ENCODE measurements around the gene TNNI3. TPM values are rescaled to one million over a fixed set of nuclear protein-coding genes. Genes with fewer than 3 reads are reported as not detected.

The TNNI3 gene
- total and polyA plus RNA-seq, 9 of the 15 experiments (the other 6 are each of a cell fraction or from before 2014, with no cell fraction given), result 4.7 to 158 (median 42.0) TPM

- TF ChIP-seq HMGN3 (IDR thresholded peaks at IDR 0.05; ENCODE audit: borderline replicate concordance, extremely low read depth, insufficient read length, low read depth, low read length), result peak; percentile 30
- TF ChIP-seq MAX (CRISPR knock-in tag; IDR thresholded peaks at IDR 0.05), result peak; percentile 48; the same call in 1 of the 2 replicates
- TF ChIP-seq SP1 (CRISPR knock-in tag; IDR thresholded peaks at IDR 0.05), result 0 out of 2 replicates have a peak, but pooled peaks have one; percentile 38
- no peak for TF ChIP-seq MEF2D (tag; conservative IDR thresholded peaks at IDR 0.05; ENCODE audit: low read depth)
- no peak for TF ChIP-seq SRSF1 (IDR thresholded peaks at IDR 0.05; ENCODE audit: low read depth, low read length)
- peak; percentile 82 for TF ChIP-seq TAL1 (IDR thresholded peaks at IDR 0.05)
- peak; percentile 96 for TF ChIP-seq TFAP4 (CRISPR knock-in tag; IDR thresholded peaks at IDR 0.05; ENCODE audit: borderline replicate concordance)
- TF ChIP-seq ZNF444 (CRISPR knock-in tag; IDR thresholded peaks at IDR 0.05), result no peak
- TF ChIP-seq MITF (IDR thresholded peaks at IDR 0.05), result no peak
- peak; percentile 72 for TF ChIP-seq KDM5B (IDR thresholded peaks at IDR 0.05; ENCODE audit: insufficient replicate concordance, low read depth, low read length)
- TF ChIP-seq CTCFL (IDR thresholded peaks at IDR 0.05; ENCODE audit: borderline replicate concordance, insufficient read depth, low read depth, low read length, poor library complexity, severe bottlenecking), result no peak
- peak; percentile 45; the same call in 1 of the 2 replicates for TF ChIP-seq PHF8 (IDR thresholded peaks at IDR 0.05; ENCODE audit: borderline replicate concordance, low read length)
- no peak for TF ChIP-seq ZNF253 (CRISPR knock-in tag; conservative IDR thresholded peaks at IDR 0.05)
- peak; percentile 26 for TF ChIP-seq FOS (IDR thresholded peaks at IDR 0.05; ENCODE audit: extremely low read depth, insufficient read length)
- TF ChIP-seq ELF1 (tag; IDR thresholded peaks at IDR 0.05), result peak; percentile 36; the same call in 1 of the 2 replicates
- peak; percentile 84 for TF ChIP-seq CTBP1 (IDR thresholded peaks at IDR 0.05; ENCODE audit: borderline replicate concordance)
- TF ChIP-seq KDM1A (IDR thresholded peaks at IDR 0.05), result peak; percentile 83 to 87
- no peak for TF ChIP-seq ZNF551 (CRISPR knock-in tag; IDR thresholded peaks at IDR 0.05)
- TF ChIP-seq ZNF696 (CRISPR knock-in tag; conservative IDR thresholded peaks at IDR 0.05), result no peak
- peak; percentile 52; the same call in 1 of the 2 replicates for TF ChIP-seq CREB1 (IDR thresholded peaks at IDR 0.05)
- TF ChIP-seq CREB1 (CRISPR knock-in tag; IDR thresholded peaks at IDR 0.05), result no peak
- peak; percentile 51 for TF ChIP-seq CREM (IDR thresholded peaks at IDR 0.05; ENCODE audit: low read depth)
Observed at GRCh38 chr19:55158848-55159749, 1.6 kb upstream of the TNNI3 start (continued).
